GM12892 (cell line): Measurements from ENCODE around the gene EFS.

Experiments used
- POLR2A ChIP-seq: IDR thresholded peaks from 2 replicates; pipeline ENCODE4 v1.6.1; 2011; ENCODE audit warnings: low read depth, low read length, control low read depth
- POLR2AphosphoS5 ChIP-seq: IDR thresholded peaks from 2 replicates; pipeline ENCODE4 v1.6.1; 2011; ENCODE audit warnings: low read depth, low read length, control low read depth

- TF ChIP-seq POLR2AphosphoS5 (no peak), POLR2A (no peak)
These were observed 34.6 kb upstream of the EFS start for GRCh38 chr14:23399591-23399990.
